ENCODE data around the gene CLBA1.

- TF ChIP-seq CTCF (conservative IDR thresholded peaks at IDR 0.05; ENCODE audit: low read depth, low read length) (no peak), EZH2 (IDR thresholded peaks at IDR 0.05; ENCODE audit: low read length, unreplicated experiment) (no peak)
Observed at GRCh38 chr14:105030836-105031396, 45.3 kb downstream of the CLBA1 start.

Measured in PC-3 (cell line).